Measurements from ENCODE around the gene DDX10.

DNA sequence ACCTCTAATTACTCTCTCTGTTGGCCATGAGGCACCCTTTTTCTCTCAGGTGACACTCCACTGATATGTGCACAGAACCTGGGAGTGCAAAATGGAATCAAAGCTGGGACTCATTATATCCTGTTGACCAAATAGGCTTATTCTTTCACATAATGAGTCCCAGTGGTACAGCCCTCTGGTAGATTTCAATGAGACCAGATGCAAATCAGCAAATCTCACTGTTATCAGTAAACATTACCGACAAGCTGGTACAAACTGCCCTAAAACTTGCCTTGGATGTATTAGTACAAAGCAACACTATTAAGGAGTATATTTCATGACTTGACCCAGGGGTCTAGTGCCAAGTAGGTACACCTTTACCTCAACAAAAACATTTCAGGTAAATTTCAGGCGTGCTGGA is 128.3 kb downstream of the DDX10 start:
- TF ChIP-seq POLR2AphosphoS5 (IDR thresholded peaks at IDR 0.05; ENCODE audit: low read depth) (no peak), GABPA (IDR thresholded peaks at IDR 0.05; ENCODE audit: low read depth) (no peak)
- TF ChIP-seq, protein P1, sequence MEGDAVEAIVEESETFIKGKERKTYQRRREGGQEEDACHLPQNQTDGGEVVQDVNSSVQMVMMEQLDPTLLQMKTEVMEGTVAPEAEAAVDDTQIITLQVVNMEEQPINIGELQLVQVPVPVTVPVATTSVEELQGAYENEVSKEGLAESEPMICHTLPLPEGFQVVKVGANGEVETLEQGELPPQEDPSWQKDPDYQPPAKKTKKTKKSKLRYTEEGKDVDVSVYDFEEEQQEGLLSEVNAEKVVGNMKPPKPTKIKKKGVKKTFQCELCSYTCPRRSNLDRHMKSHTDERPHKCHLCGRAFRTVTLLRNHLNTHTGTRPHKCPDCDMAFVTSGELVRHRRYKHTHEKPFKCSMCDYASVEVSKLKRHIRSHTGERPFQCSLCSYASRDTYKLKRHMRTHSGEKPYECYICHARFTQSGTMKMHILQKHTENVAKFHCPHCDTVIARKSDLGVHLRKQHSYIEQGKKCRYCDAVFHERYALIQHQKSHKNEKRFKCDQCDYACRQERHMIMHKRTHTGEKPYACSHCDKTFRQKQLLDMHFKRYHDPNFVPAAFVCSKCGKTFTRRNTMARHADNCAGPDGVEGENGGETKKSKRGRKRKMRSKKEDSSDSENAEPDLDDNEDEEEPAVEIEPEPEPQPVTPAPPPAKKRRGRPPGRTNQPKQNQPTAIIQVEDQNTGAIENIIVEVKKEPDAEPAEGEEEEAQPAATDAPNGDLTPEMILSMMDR (IDR thresholded peaks at IDR 0.05; ENCODE audit: insufficient read depth, low read length), result no peak
- TF ChIP-seq, protein P2, sequence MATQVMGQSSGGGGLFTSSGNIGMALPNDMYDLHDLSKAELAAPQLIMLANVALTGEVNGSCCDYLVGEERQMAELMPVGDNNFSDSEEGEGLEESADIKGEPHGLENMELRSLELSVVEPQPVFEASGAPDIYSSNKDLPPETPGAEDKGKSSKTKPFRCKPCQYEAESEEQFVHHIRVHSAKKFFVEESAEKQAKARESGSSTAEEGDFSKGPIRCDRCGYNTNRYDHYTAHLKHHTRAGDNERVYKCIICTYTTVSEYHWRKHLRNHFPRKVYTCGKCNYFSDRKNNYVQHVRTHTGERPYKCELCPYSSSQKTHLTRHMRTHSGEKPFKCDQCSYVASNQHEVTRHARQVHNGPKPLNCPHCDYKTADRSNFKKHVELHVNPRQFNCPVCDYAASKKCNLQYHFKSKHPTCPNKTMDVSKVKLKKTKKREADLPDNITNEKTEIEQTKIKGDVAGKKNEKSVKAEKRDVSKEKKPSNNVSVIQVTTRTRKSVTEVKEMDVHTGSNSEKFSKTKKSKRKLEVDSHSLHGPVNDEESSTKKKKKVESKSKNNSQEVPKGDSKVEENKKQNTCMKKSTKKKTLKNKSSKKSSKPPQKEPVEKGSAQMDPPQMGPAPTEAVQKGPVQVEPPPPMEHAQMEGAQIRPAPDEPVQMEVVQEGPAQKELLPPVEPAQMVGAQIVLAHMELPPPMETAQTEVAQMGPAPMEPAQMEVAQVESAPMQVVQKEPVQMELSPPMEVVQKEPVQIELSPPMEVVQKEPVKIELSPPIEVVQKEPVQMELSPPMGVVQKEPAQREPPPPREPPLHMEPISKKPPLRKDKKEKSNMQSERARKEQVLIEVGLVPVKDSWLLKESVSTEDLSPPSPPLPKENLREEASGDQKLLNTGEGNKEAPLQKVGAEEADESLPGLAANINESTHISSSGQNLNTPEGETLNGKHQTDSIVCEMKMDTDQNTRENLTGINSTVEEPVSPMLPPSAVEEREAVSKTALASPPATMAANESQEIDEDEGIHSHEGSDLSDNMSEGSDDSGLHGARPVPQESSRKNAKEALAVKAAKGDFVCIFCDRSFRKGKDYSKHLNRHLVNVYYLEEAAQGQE (IDR thresholded peaks at IDR 0.05; ENCODE audit: insufficient replicate concordance, low read depth), result no peak

Measured in HL-60 (cell line).